ENCODE results near the gene FOXP4.

- TF ChIP-seq CTCF (IDR thresholded peaks at IDR 0.05) (no peak), EP300 (IDR thresholded peaks at IDR 0.05) (no peak), POLR2A (IDR thresholded peaks at IDR 0.05) (peak; percentile 21)
These were observed 14.4 kb downstream of the FOXP4 start for GRCh38 chr6:41560431-41561192.
